Stimulated activated CD4-positive, alpha-beta T cell treated with anti-CD3 and anti-CD28 coated beads, Interleukin-4, amount 100 ng/mL, for 48 hours (primary cell): ENCODE measurements around the gene EPHA4.

Experiments used
- DNase-seq, 2 donors: peaks; one replicate each; pipeline ENCODE4 v3.0.0-alpha.2; 2020; ENCODE audit warnings: low read depth in 2 of 2

Gene EPHA4

DNA sequence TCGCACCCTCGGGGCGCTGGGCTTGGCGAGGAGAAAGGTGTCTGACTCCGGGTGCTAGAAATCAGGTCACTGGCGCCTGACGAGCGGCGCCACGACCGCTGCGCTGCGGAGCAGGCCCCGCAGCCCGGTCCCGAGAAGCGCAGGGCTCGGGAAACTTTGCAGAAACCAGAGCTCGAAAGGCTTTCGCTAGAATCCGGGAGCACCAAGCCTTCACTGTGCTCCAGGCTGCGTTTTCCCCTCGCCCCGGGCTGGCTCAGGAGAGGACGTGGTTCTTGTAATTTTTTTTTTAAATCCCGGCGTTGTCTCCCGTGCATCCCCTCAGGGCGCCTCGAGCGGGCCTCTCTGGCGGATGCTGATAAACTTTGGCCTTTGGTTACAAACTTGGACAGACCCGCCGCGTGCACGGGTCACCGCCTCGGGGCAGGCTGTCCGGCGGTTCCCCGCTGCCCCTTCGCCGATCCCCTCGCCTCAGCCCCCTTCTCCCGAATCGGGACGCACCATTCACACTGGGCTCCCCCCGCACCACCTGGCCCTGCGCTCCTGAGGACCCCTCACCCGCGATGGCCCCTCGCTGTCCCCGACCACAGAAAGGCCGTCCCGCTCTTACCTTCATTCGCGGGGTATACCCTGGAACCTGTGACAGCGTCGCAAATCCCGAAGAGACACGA lies 419 bp downstream of the EPHA4 start:
- peak in 1 of 2 donors; percentile 14 for DNase-seq

DNA sequence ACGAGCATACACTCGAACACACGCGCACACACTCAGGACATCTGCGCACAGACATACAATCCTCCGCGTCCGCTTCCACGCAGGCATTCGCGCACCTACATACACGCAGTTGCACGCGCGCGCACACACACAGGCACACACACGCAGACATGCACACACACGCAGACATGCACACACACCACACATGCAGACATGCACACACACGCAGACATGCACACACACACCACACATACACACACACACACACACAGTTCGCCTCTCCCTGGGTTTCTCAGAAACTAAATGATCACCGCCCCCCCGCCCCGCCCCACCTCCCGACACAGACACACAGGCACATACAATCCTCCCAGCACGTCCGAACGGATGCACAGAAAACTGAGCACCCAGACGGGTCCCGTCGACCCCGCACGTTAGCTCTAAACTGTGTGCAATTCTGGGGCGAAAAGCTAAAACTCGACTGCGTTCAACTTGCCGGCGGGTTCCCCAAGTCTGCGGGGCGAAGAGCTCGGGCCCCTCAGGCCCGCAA lies 1.0 kb downstream of the EPHA4 start:
- peak; percentile 12 to 22 for DNase-seq

GRCh38 chr2:221570321-221570935 lies 1.7 kb downstream of the EPHA4 start:
- no peak for DNase-seq

DNA sequence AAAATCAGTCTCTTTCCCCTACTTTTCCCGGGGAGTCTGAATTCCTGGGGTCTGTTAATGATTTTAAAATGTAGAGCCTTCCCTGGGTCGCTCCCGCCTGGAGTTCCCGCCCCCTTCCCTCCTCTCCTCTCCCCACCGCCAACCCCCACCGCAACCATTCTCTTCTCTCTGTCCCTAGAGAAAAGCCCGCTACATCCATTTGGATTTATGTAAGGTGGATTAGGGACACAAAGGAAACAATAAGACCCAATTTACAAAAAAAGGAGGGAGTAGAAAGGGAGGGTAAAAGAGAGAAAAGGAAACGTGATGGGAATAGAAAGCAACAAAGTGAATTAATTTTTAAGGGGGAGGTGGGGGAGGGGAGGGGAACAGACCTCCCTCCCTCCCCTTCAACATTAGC lies 2.2 kb downstream of the EPHA4 start:
- DNase-seq: no peak

DNA sequence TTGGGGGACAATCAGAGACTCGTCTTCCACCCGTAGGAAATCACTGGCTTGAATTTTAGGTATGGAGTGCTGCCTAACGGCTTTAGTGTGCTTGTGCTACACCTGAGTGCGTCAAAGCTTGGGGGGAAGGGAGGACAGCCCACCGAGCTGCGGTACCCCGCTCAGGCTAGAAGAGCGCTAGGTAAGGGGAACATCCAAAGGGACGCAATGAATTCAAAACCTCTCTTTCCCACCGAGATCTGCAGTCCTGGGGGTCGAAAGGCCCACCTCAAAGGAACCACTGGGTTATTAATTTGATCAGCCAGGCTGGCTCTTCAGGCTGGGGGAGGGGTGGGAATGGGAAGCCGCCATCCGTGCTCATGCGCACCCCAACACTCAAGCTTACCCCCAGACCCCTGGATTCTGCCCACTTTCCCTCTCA lies 2.7 kb downstream of the EPHA4 start:
- no peak for DNase-seq

- DNase-seq: no peak
Observed at GRCh38 chr2:221568299-221568698, 3.8 kb downstream of the EPHA4 start.

DNA sequence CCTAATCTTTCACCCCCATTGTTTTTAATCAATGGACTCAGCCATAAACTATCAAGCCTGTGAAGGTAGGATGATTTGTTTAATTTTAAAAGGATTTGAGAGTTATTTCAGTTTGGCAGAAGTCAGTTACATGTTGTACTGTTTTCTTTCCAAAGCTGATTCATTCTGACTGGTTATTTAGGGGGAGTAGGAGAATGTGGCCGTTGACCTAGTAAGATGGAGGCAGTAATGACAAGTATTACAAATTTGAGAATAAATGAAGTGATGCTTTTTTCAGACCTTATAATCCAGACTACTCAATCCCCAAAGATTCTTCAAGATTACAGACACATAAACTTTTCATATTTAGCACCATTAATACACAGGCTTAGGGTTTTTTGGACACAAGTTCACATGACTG lies 4.3 kb downstream of the EPHA4 start:
- no peak for DNase-seq

DNA sequence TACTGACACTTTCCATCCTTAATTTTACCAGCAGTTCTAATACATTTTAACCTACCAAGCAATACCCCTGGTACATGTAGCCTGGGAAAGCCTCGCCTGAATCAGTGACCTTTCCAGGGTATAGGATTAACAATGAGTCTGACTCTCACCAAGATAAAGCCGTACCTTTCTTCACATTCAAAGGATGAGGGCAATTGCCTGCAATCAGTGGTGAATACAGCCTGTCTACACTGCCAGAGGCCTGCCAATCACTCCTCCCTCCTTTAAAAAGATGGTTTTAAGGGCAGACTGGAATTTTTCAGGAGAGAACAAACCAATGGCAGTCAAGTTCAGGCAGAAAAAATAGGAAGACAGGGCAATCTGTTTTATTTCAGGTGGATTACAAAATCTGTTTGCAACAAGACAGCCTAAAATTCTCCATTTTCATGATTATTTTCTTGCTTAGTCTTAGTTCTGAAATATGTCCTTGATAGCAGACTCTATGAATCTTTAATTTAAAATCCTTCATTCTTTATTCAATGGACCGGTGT lies 4.8 kb downstream of the EPHA4 start:
- no peak for DNase-seq

DNA sequence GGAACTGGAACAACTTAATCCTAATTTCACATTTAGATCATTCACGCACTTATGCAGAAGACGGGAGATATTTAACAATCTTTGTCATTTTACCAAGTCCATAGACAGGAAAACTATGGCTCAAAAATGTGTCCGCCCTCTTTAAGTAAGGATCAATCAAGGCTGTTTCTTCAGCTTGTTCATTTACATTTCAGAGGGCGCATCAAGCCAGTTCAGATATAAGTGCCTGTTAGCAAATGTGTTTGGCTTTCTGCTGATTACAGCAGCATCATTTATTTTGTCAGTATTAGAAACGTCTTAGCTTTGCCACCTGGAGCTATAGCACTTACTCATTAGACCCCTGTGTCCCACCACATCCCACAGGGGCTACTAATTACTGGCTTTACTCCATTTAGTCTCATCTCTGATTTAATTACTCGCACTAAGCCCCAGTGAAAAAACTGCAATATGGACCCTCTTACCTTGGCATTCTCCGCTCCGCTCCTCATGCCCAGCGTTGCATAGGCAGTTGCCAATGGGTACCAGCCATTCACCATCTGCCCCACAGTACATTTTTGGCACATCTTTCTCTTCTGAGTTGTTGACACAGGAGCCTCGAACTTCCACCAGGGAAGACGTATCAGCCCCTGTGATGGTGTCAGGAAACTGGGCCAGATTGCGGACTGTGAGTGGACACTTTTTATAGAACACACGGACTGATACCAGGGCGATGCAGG lies 8.7 kb downstream of the EPHA4 start:
- DNase-seq: no peak

DNA sequence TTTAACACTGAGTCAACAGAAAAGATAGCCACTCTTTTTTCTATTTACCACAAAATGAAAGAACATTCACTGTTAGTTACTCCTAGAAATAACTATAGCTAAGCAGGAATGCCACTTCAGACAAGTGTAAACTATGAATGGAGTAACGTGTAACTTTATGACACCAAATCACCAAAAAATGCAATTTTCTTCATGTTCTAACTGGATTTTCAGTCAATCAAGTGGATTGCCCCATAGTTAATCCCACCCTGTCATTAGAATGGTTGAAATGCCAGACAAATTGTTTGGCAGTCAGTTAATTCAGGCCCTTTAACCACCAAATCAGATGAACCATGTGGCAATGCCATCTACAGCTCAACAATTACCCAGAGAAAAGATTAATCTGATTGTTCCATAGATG lies 9.9 kb downstream of the EPHA4 start:
- no peak for DNase-seq

GRCh38 chr2:221561770-221562169 lies 10.3 kb downstream of the EPHA4 start:
- DNase-seq: no peak

DNA sequence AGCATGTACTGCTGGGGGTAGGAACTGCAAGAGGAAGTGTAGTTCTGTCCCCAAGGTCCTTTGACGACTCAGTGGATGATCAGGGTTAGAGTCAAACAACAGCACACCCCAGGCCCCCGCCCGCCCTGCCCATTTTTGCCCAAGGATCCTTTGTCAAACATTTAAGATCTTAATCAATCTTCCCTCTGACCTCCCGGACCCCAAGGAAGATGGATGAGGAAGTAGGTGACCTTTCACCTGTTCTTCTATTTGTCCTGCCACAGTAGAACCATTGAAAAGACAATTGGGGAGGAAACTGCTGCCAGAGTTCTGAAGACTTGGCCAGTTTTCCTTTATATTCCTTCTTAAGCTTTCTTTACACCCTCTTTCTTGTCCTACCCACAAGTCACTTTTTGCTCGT lies 12.1 kb downstream of the EPHA4 start:
- no peak for DNase-seq

DNA sequence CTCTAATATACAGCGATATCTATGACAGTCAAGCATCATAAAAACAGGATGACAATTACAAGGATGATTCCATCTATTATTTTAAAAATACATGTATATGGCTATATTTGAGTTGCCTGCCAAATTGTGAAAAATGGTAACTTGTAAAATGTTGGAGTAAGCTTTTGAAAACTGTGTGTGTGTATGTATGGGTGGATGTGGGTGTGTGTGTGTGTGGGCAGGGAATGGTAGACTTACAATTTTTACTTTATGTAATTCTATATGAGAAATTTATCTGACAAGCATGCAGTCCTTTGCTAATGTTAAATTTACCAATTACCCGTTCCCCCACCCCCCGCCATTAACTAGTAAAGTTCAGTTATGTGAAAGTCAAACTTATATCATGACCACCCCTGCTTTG lies 14.0 kb downstream of the EPHA4 start:
- no peak for DNase-seq

GRCh38 chr2:221555494-221555846 lies 16.6 kb downstream of the EPHA4 start:
- no peak for DNase-seq

GRCh38 chr2:221554769-221555493 lies 17.2 kb downstream of the EPHA4 start:
- DNase-seq: no peak

GRCh38 chr2:221553333-221553732 lies 18.8 kb downstream of the EPHA4 start:
- DNase-seq: no peak

GRCh38 chr2:221552291-221552690 lies 19.8 kb downstream of the EPHA4 start:
- DNase-seq: no peak

DNA sequence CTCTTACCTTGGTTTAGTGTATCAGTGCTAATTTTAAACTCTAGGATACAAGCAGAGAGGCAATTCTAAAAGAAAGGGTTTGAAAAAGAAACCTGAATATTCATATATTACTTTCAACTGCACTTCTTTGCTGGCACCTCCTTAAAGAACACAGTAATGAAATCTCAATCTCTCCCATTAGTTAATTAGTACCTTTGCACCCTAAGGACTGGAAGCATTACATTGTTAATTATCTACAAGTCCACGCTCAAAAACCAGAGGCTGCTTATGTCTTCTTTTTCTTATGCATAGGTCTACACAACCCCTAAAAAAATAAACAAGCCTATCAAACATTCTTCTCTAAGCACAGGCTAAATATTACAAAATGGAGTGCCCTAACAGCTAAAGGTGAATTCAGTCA lies 20.2 kb downstream of the EPHA4 start:
- no peak for DNase-seq

- DNase-seq: no peak
Observed at GRCh38 chr2:221549143-221549542, 23.0 kb downstream of the EPHA4 start.

DNA sequence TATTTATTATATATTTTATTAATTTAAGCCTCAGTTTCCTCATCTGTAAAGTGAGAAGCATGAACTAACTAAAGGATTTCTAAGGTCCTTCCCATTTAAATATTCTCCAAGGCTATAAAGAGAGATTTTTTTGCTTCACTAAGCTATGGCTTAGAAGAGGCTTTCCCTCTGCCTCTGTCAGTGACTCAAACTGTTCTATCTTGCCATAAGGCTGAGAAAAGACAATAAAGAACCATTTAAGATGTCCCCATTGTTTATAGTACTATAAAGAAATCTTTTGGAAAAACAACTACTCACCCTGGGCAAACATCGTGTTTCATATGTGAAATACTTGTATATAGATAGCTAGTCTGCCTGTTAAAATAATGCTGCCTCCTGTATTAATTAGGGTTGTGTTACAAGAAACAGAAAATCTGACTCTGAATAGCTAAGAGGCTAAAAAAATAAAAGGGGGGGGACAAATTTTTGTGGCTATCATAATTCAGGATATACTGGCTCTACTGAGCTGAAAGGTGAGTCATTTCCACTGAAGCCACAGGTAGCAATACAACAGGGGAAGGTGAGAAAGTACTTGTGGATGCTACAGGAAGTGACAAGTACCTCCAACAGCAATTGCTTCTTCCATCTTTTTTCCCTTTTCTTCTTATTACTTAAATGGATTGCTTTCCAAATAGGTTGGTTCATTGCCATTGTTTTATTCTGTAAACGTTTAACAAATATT lies 25.4 kb downstream of the EPHA4 start:
- no peak for DNase-seq

- no peak for DNase-seq
Observed at GRCh38 chr2:221541131-221541735, 30.9 kb downstream of the EPHA4 start.
